HCT116 (cell line): ENCODE results near the gene AKAP1. TPM values are rescaled to one million over a fixed set of nuclear protein-coding genes. Genes with fewer than 3 reads are reported as not detected.

Source experiments
- ATAC-seq: fragments of 200-7000 bp; cut with Tn5 transposase; 2 replicates; pipeline ENCODE4 v1.9.1; 2020; ENCODE audit warnings: mild to moderate bottlenecking, moderate library complexity
- BruUV-seq: library from RNA; stranded (reverse); fragments of 400-500 nt; replicated peaks from 2 replicates; lab custom pipeline; 2021; lab: Mats Ljungman, UMichigan
- CTCF ChIA-PET: fragments of 300-600 bp; sonication (Branson Sonifier 250); formaldehyde crosslinking; loops from one replicate; lab custom pipeline; 2021; ENCODE audit warnings: antibody characterized with exemption; lab: Charles Lee
- POLR2A ChIA-PET: fragments of 300-600, 350-600 bp; sonication (Branson Sonifier 250); formaldehyde crosslinking; loops from one replicate; lab custom pipeline; 2021; ENCODE audit warnings: antibody characterized with exemption; lab: Charles Lee
- RAD21 ChIA-PET, 2 experiments: fragments of 300-600 bp; sonication (Branson Sonifier 250); formaldehyde crosslinking; loops; one replicate each; lab custom pipeline; 2023; ENCODE audit warnings: low total read pairs in 2 of 2; ENCODE audit not compliant: uncharacterized antibody in 2 of 2, unreplicated experiment in 2 of 2, low non-redundant PET in 1 of 2; lab: Charles Lee
- DNase-seq: peaks from one replicate; pipeline ENCODE4 v3.0.0-alpha.2; 2010; ENCODE audit warnings: low read depth, low spot score
- H2AFZ ChIP-seq: fragments of 200-600 bp; shearing (Covaris generic), sonication (generic); 2 replicates; pipeline ENCODE4 v1.6.1; 2017; ENCODE audit warnings: low read depth, mixed run types, mixed read lengths, antibody characterized with exemption, low read length; ENCODE audit not compliant: poor library complexity, severe bottlenecking
- H3K27ac ChIP-seq: 2 replicates; pipeline ENCODE4 v1.5.1; 2012; ENCODE audit warnings: low read depth, low read length
- H3K27me3 ChIP-seq: fragments of 200-600 bp; sonication (generic); 2 replicates; pipeline ENCODE4 v1.6.1; 2016; ENCODE audit warnings: mixed run types, low read length, mixed read lengths; ENCODE audit not compliant: insufficient read depth
- H3K36me3 ChIP-seq, 2 experiments: fragments of 200-500 bp in 1 of 2; fragments of 200-600 bp in 1 of 2; sonication (Bioruptor generic) in 1 of 2; sonication (generic) in 1 of 2; 2 replicates each; pipeline versions ENCODE4 v1.5.1 to v1.6.1; 2014 to 2016; ENCODE audit warnings: low read length in 2 of 2, inconsistent platforms in 1 of 2, mixed read lengths in 1 of 2, mixed run types in 1 of 2; ENCODE audit not compliant: insufficient read depth in 2 of 2, control insufficient read depth in 1 of 2
- H3K4me1 ChIP-seq, 2 experiments: fragments of 200-600 bp in 1 of 2; sonication (generic) in 1 of 2; 2 replicates each; pipeline versions ENCODE4 v1.5.1 to v1.6.1; 2012 to 2017; ENCODE audit warnings: low read length in 2 of 2, inconsistent platforms in 1 of 2, mild to moderate bottlenecking in 1 of 2, mixed read lengths in 1 of 2, mixed run types in 1 of 2, moderate library complexity in 1 of 2; ENCODE audit not compliant: insufficient read depth in 2 of 2, control insufficient read depth in 1 of 2
- H3K4me2 ChIP-seq: fragments of 200-600 bp; sonication (generic); 2 replicates; pipeline ENCODE4 v1.6.1; 2017; ENCODE audit warnings: mixed run types, low read length, mixed read lengths
- H3K4me3 ChIP-seq, 2 experiments: fragments of 200-600 bp in 1 of 2; sonication (generic) in 1 of 2; replicated peaks in 1 of 2; 2 replicates each; pipeline ENCODE4 v1.5.1; 2011 to 2016; ENCODE audit warnings: low read length in 2 of 2, control low read depth in 1 of 2, low read depth in 1 of 2, mild to moderate bottlenecking in 1 of 2, mixed read lengths in 1 of 2, mixed run types in 1 of 2
- H3K79me2 ChIP-seq: fragments of 200-600 bp; sonication (generic); 2 replicates; pipeline ENCODE4 v1.6.1; 2017; ENCODE audit warnings: mild to moderate bottlenecking, mixed run types, low read length, moderate library complexity, mixed read lengths; ENCODE audit not compliant: insufficient read depth
- H3K9ac ChIP-seq: fragments of 200-600 bp; sonication (generic); 2 replicates; pipeline ENCODE4 v1.6.1; 2016; ENCODE audit warnings: low read length, mixed read lengths
- H3K9me2 ChIP-seq: fragments of 200-600 bp; sonication (generic), shearing (Covaris generic); 2 replicates; pipeline ENCODE4 v1.6.1; 2017; ENCODE audit warnings: mixed run types, mild to moderate bottlenecking, moderate library complexity; ENCODE audit not compliant: insufficient read depth
- H3K9me3 ChIP-seq, 2 experiments: fragments of 200-500 bp in 1 of 2; fragments of 200-600 bp in 1 of 2; sonication (Bioruptor generic) in 1 of 2; sonication (generic) in 1 of 2; 2 replicates each; pipeline ENCODE4 v1.6.1; 2014 to 2017; ENCODE audit warnings: low read length in 2 of 2, mixed read lengths in 2 of 2, inconsistent platforms in 1 of 2, low read depth in 1 of 2, mild to moderate bottlenecking in 1 of 2, mixed run types in 1 of 2, moderate library complexity in 1 of 2; ENCODE audit not compliant: control insufficient read depth in 1 of 2, insufficient read depth in 1 of 2
- H4K20me1 ChIP-seq: fragments of 200-600 bp; sonication (generic), shearing (Covaris generic); 2 replicates; pipeline ENCODE4 v1.6.1; 2017; ENCODE audit warnings: mixed run types, mild to moderate bottlenecking, moderate library complexity; ENCODE audit not compliant: insufficient read depth
- CBX3 ChIP-seq: IDR thresholded peaks from 2 replicates; pipeline ENCODE4 v1.6.1; 2012; ENCODE audit warnings: low read depth
- CEBPB ChIP-seq: IDR thresholded peaks from 2 replicates; pipeline ENCODE4 v1.6.1; 2012; ENCODE audit warnings: low read depth
- ELF1 ChIP-seq: IDR thresholded peaks from 2 replicates; pipeline ENCODE4 v1.6.1; 2012; ENCODE audit warnings: low read depth, borderline replicate concordance
- EZH2 ChIP-seq: fragments of 200-600 bp; sonication (generic); IDR thresholded peaks from 2 replicates; pipeline ENCODE4 v1.6.1; 2017; ENCODE audit warnings: antibody characterized with exemption, mixed run types
- MAX ChIP-seq: IDR thresholded peaks from 2 replicates; pipeline ENCODE4 v1.6.1; 2012
- RAD21 ChIP-seq: IDR thresholded peaks from 2 replicates; pipeline ENCODE4 v1.6.1; 2012; ENCODE audit warnings: low read depth, mild to moderate bottlenecking
- ZFX ChIP-seq: fragments of 450-650 bp; IDR thresholded peaks from 2 replicates; pipeline ENCODE4 v1.6.1; 2017
- intact Hi-C: fragments of 100-400 bp; cut with micrococcal nuclease; formaldehyde crosslinking; loops from 2 replicates; pipeline ENCODE4 v1.10.0; 2022
- total RNA-seq: library from RNA; stranded (reverse); gene quantifications from one replicate; pipeline ENCODE4 v1.2.1, GENCODE V29; 2021; ENCODE audit not compliant: unreplicated experiment
- TF ChIP-seq, protein P1 (sequence below): IDR thresholded peaks from 2 replicates; pipeline ENCODE4 v1.6.1; 2011; ENCODE audit warnings: mild to moderate bottlenecking, low read length, moderate library complexity; ENCODE audit not compliant: insufficient replicate concordance; ENCODE audit errors: extremely low read depth

The AKAP1 gene
- total RNA-seq, 1 experiment from 2014 or later, result 51.6 TPM

GRCh38 chr17:57105591-57105990 is 20.5 kb downstream of the AKAP1 start:
- Histone ChIP-seq H3K9me3 (no peaks in the 10 kb centered on the region), H4K20me1 (peaks cover 7% of the 10 kb centered on the region; the same call in 1 of the 2 replicates), H3K4me1 (peaks cover 63 to 71% of the 10 kb centered on the region in 2 experiments), H3K27me3 (no peaks in the 10 kb centered on the region), H3K9ac (no peak overlapping the region), H3K4me3 (no peak overlapping the region), H3K27ac (peak overlapping the region; percentile 89; the same call in 1 of the 2 replicates), H3K9me2 (no peaks in the 10 kb centered on the region), H3K4me2 (peak overlapping the region; percentile 85; the same call in 1 of the 2 replicates), H3K79me2 (peaks cover 79% of the 10 kb centered on the region), H2AFZ (no peak overlapping the region), H3K36me3 (no peaks in the 10 kb centered on the region; a peak in 1 of 4 replicates)
- intact Hi-C loops, result no loop called here
- ChIA-PET POLR2A (interaction anchor here (3.1 to 3.3 kb wide), 2 partner anchors 8 to 20 kb away, joined by 14 to 17 read pairs; partner anchors contain the start of gene AKAP1), RAD21 (no interaction called here), CTCF (interaction anchor here (1.1 to 2.8 kb wide), 10 partner anchors 12 to 678 kb away, joined by 3 to 19 read pairs (median 8); partner anchors contain the start of gene AKAP1)
- ATAC-seq (no peak), DNase-seq (no peak)
- no TSS peak for BruUV-seq
- no peak for TF ChIP-seq EZH2
- no peak for TF ChIP-seq ZFX
- TF ChIP-seq, protein P1, sequence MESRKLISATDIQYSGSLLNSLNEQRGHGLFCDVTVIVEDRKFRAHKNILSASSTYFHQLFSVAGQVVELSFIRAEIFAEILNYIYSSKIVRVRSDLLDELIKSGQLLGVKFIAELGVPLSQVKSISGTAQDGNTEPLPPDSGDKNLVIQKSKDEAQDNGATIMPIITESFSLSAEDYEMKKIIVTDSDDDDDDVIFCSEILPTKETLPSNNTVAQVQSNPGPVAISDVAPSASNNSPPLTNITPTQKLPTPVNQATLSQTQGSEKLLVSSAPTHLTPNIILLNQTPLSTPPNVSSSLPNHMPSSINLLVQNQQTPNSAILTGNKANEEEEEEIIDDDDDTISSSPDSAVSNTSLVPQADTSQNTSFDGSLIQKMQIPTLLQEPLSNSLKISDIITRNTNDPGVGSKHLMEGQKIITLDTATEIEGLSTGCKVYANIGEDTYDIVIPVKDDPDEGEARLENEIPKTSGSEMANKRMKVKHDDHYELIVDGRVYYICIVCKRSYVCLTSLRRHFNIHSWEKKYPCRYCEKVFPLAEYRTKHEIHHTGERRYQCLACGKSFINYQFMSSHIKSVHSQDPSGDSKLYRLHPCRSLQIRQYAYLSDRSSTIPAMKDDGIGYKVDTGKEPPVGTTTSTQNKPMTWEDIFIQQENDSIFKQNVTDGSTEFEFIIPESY, result no peak
- no peak for TF ChIP-seq CEBPB
- TF ChIP-seq ELF1, result no peak
- no peak for TF ChIP-seq CBX3
- no peak for TF ChIP-seq RAD21
- no peak for TF ChIP-seq MAX
